Subcutaneous adipose tissue (tissue), 4 donors: ENCODE data around the gene GPR37. TPM values are rescaled to one million over a fixed set of nuclear protein-coding genes. Genes with fewer than 3 reads are reported as not detected.

Experiments
- CTCF ChIP-seq: fragments of 450-650 bp; IDR thresholded peaks from one replicate; pipeline ENCODE4 v1.5.1; 2016; ENCODE audit warnings: low read depth, mild to moderate bottlenecking, control low read depth, antibody characterized with exemption, moderate library complexity
- total RNA-seq, 4 donors: library from RNA; depleted of rRNA; stranded (reverse); fragments of >200 nt; gene quantifications; one replicate each; pipeline ENCODE4 v1.1.0, GENCODE V29; 2016

The GPR37 gene
- total RNA-seq, 4 donors from 2014 or later: 0.16 to 4.1 (median 0.59) TPM

- TF ChIP-seq CTCF: no peak
These were observed 25.1 kb upstream of the GPR37 start for GRCh38 chr7:124790645-124791044.

GRCh38 chr7:124785994-124786393 lies 20.4 kb upstream of the GPR37 start:
- TF ChIP-seq CTCF: no peak

GRCh38 chr7:124784879-124785818 lies 19.6 kb upstream of the GPR37 start:
- TF ChIP-seq CTCF: no peak

- no peak for TF ChIP-seq CTCF
These were observed 17.7 kb upstream of the GPR37 start for GRCh38 chr7:124783271-124783670.

- no peak for TF ChIP-seq CTCF
These were observed 16.5 kb upstream of the GPR37 start for GRCh38 chr7:124781907-124782734.

- TF ChIP-seq CTCF: no peak
These were observed 15.8 kb upstream of the GPR37 start for GRCh38 chr7:124781418-124781817.

GRCh38 chr7:124780608-124781007 lies 15.0 kb upstream of the GPR37 start:
- TF ChIP-seq CTCF: no peak
